Stimulated activated CD4-positive, alpha-beta T cell treated with anti-CD3 and anti-CD28 coated beads, Interleukin-12 subunit alpha, Interleukin-12 subunit beta, amount 100 ng/mL, for 4 hours (primary cell): ENCODE results near the gene TET1.
"Not testable (repeated sequence)": the region's sequence is repeated elsewhere in the genome, so short reads cannot be mapped to it uniquely, and the experiment has no call there.

Source experiments
- DNase-seq: peaks from one replicate; pipeline ENCODE4 v3.0.0-alpha.2; 2020

TET1 gene

DNA sequence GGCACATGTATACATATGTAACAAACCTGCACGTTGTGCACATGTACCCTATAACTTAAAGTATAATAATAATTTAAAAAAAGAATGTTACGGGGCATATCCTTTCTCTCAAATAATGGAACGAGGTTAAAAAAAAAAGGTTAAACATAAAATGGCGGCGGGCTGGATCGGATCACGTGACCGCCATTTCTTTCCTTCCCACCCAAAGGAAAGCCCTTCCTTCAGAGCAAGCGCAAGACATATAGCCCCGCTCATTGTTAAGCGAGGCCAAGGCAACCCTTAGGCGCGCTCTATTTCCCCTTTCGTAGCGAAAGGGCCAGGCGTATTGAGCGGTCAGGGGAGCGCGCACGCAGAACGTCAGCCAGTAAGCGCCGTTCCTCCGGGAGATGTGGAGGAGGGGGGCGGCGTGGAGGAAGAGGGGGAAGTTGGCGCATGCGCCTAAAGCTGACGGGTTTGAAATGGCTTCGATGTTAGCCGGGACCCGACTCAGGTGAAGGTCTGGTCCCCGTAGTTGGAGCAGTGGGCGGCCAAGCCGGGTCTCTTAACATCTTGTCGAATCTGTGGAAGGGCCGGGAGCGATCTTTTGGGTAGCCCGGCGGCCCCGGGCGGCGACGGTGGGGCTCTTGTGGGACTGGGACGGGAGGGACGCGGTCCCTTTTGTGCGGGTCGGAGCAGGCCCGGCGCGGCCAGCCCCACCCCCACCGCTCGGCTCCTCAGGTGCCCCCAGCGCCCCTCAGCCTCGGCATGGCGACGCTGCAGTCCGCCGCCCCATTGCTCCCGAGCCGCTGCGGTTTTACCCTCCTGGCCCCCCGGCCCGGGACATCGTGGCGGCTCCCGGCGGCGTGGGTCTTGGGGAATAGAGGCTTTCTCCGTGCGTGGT lies 160.9 kb downstream of the TET1 start, which contains the start of gene CCAR1:
Gene CCAR1 (plus strand): TSS at position 447 of the 880 bp plus-strand sequence. CDS start 1,266 bp downstream, outside the sequence.
- DNase-seq: peak; percentile 96

DNA sequence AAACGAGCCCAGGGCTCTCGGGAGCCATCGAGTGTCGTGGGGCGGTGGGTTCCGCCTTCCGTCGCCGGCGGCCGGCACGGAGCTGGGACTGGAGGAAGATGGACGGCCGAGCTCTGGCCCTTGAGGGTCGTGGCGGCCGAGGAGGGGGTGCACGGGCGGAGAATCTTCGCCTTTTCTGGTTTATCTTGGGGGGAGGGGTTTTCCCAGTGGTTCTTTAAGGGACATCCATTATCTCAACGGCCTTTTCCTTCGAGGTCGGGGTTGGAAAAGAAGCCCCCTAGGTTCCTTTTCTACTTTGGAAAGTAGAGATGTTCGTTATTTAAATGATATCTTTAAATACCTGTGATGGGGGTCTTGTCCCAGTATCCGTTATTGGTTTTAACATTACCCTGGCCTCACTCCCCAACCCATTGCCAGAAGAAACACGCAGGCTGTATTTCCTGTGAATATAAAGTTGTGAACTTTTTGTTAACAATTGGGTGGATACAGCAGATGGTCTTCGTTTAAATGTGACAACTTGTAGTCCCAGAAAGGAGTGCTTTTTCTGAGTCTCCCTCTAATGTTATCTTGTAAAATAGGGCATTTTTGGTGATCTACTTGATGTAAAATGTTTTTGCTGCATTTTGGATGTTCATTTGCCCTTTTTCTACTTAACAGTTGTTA lies 161.7 kb downstream of the TET1 start:
- no peak for DNase-seq

DNA sequence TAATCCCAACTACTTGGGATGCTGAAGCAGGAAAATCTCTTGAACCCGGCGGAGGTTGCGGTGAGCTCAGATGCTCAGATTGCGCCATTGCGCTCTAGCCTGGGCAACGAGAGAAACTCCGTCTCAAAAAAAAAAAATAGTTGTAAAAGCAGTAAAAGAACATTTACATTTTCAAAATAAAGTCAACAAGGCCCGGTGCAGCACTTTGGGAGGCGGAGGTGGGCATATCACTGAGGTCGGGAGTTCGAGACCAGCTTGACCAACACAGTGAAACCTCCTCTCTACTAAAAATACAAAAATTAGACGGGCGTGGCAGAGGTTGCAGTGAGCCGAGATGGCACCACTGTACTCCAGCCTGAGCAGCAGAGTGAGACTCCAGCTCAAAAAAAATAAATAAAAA lies 164.9 kb downstream of the TET1 start:
- no peak for DNase-seq

DNA sequence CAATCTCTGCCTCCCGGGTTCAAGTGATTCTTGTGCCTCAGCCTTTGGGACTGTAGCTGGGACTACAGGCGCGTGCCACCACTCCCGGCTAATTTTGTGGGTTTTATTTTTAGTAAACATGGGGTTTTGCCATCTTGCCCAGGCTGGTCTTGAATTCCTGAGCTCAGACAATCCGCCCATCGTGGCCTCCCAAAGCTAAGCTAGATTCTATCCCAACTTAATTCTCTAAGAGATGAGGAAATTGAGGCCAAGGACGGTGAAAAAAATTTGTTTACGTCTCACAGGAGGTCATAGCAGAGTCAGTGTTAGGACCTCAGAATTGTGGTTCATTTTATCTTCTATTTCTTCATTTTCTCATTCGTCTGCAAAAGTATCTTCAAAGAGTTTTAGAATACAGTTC lies 167.0 kb downstream of the TET1 start:
- DNase-seq: no peak

DNA sequence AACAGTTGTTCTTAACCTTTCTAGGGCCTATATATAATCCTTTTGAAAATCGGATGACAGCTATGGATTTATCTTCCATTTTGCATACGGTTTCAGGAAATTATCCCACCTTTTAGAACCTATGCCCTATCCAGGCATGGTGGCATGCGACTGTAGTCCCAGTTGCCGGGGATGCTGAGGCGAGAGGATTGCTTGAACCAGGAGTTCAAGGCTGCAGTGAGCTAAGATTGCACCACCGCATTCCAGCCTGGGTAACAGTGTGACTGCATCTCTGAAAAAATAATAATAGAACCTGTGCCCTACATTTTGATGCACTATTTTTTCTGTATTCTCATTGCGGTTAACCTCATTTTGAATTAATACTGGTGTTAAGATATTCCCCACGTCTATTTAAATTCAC lies 172.5 kb downstream of the TET1 start:
- no peak for DNase-seq

DNA sequence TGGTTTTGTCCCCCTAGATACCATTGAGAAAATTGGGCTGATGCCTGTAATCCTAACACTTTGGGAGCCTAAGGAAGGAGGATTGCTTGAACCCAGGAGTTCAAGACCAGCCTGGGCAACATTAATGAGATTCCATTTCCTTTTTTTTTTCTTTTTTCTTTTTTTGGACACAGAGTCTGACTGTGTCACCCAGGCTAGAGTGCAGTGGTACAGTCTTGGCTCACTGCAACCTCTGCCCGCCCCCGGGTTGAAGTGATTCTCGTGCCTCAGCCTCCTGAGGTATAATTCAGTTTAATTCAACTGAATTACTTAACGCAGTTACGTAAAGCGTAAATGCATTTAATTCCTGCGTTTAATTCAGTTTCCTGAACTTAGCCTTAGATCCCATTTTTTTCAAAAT lies 174.2 kb downstream of the TET1 start:
- no peak for DNase-seq

DNA sequence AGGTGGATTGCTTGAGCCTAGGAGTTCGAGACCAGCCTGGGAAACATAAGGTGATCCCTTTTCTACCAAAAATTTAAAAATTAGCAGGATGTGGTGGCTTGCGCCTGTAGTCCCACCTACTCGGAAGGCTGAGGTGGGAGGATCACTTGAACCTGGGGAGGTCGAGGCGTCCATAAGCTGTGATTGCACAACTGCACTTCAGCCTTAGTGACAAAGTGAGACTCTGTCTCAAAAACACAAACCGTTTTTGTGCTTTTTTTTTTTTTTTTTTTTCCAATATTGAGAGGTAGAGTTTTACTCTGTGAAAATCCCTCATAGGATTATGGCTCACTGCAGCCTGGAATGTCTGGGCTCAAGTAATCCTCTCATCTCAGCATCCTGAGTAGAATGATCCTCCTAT lies 175.0 kb downstream of the TET1 start:
- DNase-seq: no peak

DNA sequence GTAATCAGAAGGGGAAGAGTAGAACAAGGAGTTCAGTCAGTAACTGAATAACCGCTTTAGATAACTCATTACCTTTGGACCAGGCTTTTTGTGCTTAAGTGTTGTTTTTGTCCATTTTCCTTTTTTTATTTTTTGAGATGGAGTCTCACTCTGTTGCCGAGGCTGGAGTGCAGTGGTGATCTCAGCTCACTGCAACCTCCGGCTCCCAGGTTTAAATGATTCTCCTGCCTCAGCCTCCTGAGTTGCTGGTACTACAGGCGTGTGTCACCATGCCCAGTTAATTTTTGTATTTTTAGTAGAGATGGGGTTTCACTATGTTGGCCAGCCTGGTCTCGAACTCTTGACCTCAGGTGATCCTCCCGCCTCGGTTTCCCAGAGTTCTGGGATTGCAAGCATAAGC lies 175.6 kb downstream of the TET1 start:
- DNase-seq: not testable (repeated sequence)

DNA sequence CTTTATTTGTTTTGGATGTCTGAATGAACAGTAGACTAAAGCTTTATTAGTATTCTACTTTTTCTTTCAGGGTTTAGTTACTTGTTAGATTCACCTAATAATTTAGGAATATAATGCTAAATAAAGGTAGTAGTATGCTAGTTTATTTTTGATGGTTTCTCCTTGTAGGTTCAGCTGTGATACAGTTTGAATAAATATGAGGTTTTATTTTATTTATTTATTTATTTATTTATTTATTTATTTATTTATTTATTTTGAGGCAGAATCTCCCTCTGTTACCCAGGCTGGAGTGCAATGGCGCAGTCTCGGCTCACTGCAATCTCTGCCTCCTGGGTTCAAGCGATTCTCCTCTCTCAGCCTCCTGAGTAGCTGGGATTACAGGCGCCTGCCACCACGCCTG lies 180.5 kb downstream of the TET1 start:
- not testable (repeated sequence) for DNase-seq

DNA sequence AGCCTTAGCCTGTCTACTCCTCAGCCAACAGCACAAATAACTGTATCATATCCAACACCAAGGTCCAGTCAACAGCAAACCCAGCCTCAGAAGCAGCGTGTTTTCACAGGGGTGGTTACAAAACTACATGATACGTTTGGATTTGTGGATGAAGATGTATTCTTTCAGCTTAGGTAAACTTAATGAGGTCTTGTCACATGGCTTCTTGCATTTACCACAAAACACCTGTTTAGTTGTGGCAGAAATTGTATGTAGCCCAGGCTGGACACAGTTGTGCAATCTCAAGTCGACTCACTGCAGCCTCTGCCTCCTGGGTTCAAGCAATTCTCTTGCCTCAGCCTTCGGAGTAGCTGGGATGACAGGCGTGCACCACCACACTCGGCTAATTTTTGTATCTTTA lies 182.3 kb downstream of the TET1 start:
- DNase-seq: no peak
